Measurements from ENCODE around the gene ZNRF2.

- no peak for TF ChIP-seq CTCF (IDR thresholded peaks at IDR 0.05)
- no peak for TF ChIP-seq TAF1 (IDR thresholded peaks at IDR 0.05; ENCODE audit: borderline replicate concordance, low read depth, low read length)
- TF ChIP-seq, protein P1, sequence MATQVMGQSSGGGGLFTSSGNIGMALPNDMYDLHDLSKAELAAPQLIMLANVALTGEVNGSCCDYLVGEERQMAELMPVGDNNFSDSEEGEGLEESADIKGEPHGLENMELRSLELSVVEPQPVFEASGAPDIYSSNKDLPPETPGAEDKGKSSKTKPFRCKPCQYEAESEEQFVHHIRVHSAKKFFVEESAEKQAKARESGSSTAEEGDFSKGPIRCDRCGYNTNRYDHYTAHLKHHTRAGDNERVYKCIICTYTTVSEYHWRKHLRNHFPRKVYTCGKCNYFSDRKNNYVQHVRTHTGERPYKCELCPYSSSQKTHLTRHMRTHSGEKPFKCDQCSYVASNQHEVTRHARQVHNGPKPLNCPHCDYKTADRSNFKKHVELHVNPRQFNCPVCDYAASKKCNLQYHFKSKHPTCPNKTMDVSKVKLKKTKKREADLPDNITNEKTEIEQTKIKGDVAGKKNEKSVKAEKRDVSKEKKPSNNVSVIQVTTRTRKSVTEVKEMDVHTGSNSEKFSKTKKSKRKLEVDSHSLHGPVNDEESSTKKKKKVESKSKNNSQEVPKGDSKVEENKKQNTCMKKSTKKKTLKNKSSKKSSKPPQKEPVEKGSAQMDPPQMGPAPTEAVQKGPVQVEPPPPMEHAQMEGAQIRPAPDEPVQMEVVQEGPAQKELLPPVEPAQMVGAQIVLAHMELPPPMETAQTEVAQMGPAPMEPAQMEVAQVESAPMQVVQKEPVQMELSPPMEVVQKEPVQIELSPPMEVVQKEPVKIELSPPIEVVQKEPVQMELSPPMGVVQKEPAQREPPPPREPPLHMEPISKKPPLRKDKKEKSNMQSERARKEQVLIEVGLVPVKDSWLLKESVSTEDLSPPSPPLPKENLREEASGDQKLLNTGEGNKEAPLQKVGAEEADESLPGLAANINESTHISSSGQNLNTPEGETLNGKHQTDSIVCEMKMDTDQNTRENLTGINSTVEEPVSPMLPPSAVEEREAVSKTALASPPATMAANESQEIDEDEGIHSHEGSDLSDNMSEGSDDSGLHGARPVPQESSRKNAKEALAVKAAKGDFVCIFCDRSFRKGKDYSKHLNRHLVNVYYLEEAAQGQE (IDR thresholded peaks at IDR 0.05; ENCODE audit: low read depth, low read length): no peak
- TF ChIP-seq MXI1 (IDR thresholded peaks at IDR 0.05; ENCODE audit: low read depth, low read length): no peak
Measured at GRCh38 chr7:30255064-30255769, 29.2 kb upstream of the ZNRF2 start.
